HepG2 (cell line): ENCODE data around the gene MYO16. TPM values are rescaled to one million over a fixed set of nuclear protein-coding genes. Genes with fewer than 3 reads are reported as not detected.

Experiments used
- ATAC-seq: fragments of 200-7000 bp; cut with Tn5 transposase; 3 replicates; pipeline ENCODE4 v1.9.1; 2020; ENCODE audit warnings: mild to moderate bottlenecking, moderate library complexity
- BruUV-seq: library from RNA; stranded (reverse); fragments of 400-500 nt; replicated peaks from 2 replicates; lab custom pipeline; 2021; lab: Mats Ljungman, UMichigan
- CTCF ChIA-PET: fragments of 300-600 bp; formaldehyde crosslinking; extraction: SDS; loops from one replicate; lab custom pipeline; 2021; ENCODE audit warnings: low total read pairs, inconsistent platforms, low intra/inter-chr PET ratio; lab: Yijun Ruan, JAX
- POLR2A ChIA-PET: fragments of 350-600 bp; sonication (Branson Sonifier 250); formaldehyde crosslinking; loops from one replicate; lab custom pipeline; 2020; ENCODE audit warnings: antibody characterized with exemption, inconsistent platforms; lab: Yijun Ruan, JAX
- DNase-seq: peaks from one replicate; pipeline ENCODE4 v3.0.0-alpha.2; 2015; ENCODE audit warnings: low spot score
- FAIRE-seq: peaks from 3 replicates; lab custom pipeline; 2011; peaks lifted over from hg19 to GRCh38; lab: Jason Lieb, UNC
- H2AFZ ChIP-seq: one replicate; pipeline ENCODE4 v1.6.1; 2011; ENCODE audit warnings: low read length, inconsistent platforms
- H3K27ac ChIP-seq: fragments of 300-600 bp; 3 replicates; pipeline ENCODE4 v1.8.0; 2011; ENCODE audit warnings: mixed run types, mild to moderate bottlenecking, mixed read lengths, low read length, inconsistent platforms; ENCODE audit not compliant: insufficient read depth; ENCODE audit errors: extremely low read length
- H3K27me3 ChIP-seq, 2 experiments: fragments of 200-600 bp in 1 of 2; 2 replicates in 1 of 2; 3 replicates in 1 of 2; pipeline versions ENCODE4 v1.6.0 to v1.8.0; 2011; ENCODE audit warnings: low read length in 2 of 2, mild to moderate bottlenecking in 2 of 2, moderate library complexity in 2 of 2, inconsistent platforms in 1 of 2; ENCODE audit not compliant: insufficient read depth in 2 of 2, control insufficient read depth in 1 of 2
- H3K36me3 ChIP-seq, 2 experiments: fragments of 200-600 bp in 1 of 2; replicated peaks in 1 of 2; 2 replicates in 1 of 2; 3 replicates in 1 of 2; pipeline versions ENCODE4 v1.5.1 to v1.8.0; 2011; ENCODE audit warnings: low read length in 2 of 2, inconsistent platforms in 1 of 2; ENCODE audit not compliant: insufficient read depth in 2 of 2, control insufficient read depth in 1 of 2
- H3K4me1 ChIP-seq: 2 replicates; pipeline ENCODE4 v1.5.1; 2012; ENCODE audit warnings: low read length, inconsistent platforms; ENCODE audit not compliant: insufficient read depth
- H3K4me2 ChIP-seq: 2 replicates; pipeline ENCODE4 v1.6.0; 2011; ENCODE audit warnings: low read depth, low read length, inconsistent platforms
- H3K4me3 ChIP-seq, 3 experiments: fragments of 200-600 bp in 1 of 3; sonication (generic), shearing (Covaris generic) in 1 of 3; replicated peaks in 1 of 3; 2 replicates each; pipeline ENCODE4 v1.5.1; 2011 to 2016; ENCODE audit warnings: low read length in 3 of 3, inconsistent platforms in 2 of 3, low read depth in 2 of 3, mild to moderate bottlenecking in 2 of 3, control low read depth in 1 of 3, mixed read lengths in 1 of 3; ENCODE audit not compliant: insufficient read depth in 1 of 3
- H3K79me2 ChIP-seq: one replicate; pipeline ENCODE4 v1.6.1; 2011; ENCODE audit warnings: low read length, inconsistent platforms; ENCODE audit not compliant: insufficient read depth
- H3K9ac ChIP-seq: 2 replicates; pipeline ENCODE4 v1.6.0; 2011; ENCODE audit warnings: mild to moderate bottlenecking, low read depth, low read length, inconsistent platforms; ENCODE audit not compliant: insufficient read depth
- H3K9me3 ChIP-seq: 2 replicates; pipeline ENCODE4 v1.5.1; 2012; ENCODE audit warnings: mild to moderate bottlenecking, low read length
- H4K20me1 ChIP-seq: 2 replicates; pipeline ENCODE4 v1.6.0; 2011; ENCODE audit warnings: inconsistent platforms, mild to moderate bottlenecking, low read length, moderate library complexity; ENCODE audit not compliant: insufficient read depth
- CCDC6 ChIP-seq: sonication (generic); formaldehyde crosslinking; IDR thresholded peaks from 2 replicates; pipeline ENCODE4 v1.8.1; 2022; ENCODE audit warnings: mild to moderate bottlenecking, missing genetic modification reagents, moderate library complexity
- POGZ ChIP-seq: sonication (generic); formaldehyde crosslinking; IDR thresholded peaks from 2 replicates; pipeline ENCODE4 v1.4.0; 2020; ENCODE audit warnings: mild to moderate bottlenecking, missing genetic modification reagents
- TAF15 ChIP-seq: fragments of 200-400 bp; formaldehyde crosslinking; IDR thresholded peaks from one replicate; pipeline ENCODE4 v1.6.1; 2018; ENCODE audit warnings: mild to moderate bottlenecking, low read depth, low read length; ENCODE audit not compliant: poor library complexity, severe bottlenecking
- ZHX1 ChIP-seq: sonication (generic); formaldehyde crosslinking; IDR thresholded peaks from 2 replicates; pipeline ENCODE4 v1.8.1; 2022; ENCODE audit warnings: low read depth, mild to moderate bottlenecking, missing genetic modification reagents
- ZNF501 ChIP-seq: sonication (generic); formaldehyde crosslinking; IDR thresholded peaks from 2 replicates; pipeline ENCODE4 v1.5.1; 2020; ENCODE audit warnings: mild to moderate bottlenecking, moderate library complexity, missing genetic modification reagents
- WGBS: methylation state at CpG from one replicate; pipeline ENCODE4 v1.1.6; 2017; ENCODE audit warnings: low lambda C conversion rate; 5-methylcytosine and 5-hydroxymethylcytosine counted together
- in situ Hi-C: cut with HindIII; loops from 2 replicates; pipeline ENCODE4 v1.10.0; 2017; ENCODE audit warnings: low pct_unique_long_range_greater_than_20kb; ENCODE audit not compliant: extremely low pct_ligation_motif_present
- intact Hi-C: fragments of 100-400 bp; cut with micrococcal nuclease; formaldehyde crosslinking; loops from one replicate; pipeline ENCODE4 v1.10.0; 2022; ENCODE audit not compliant: unreplicated experiment
- polyA plus RNA-seq, 8 experiments: library from polyadenylated mRNA; depleted of rRNA in 3 of 8; stranded (reverse) in 7 of 8; unstranded in 1 of 8; fragments of >200 nt; fragmentation: Illumina TruSeq in 4 of 8; extraction: Trizol in 4 of 8; gene quantifications; 2 replicates each; pipeline versions ENCODE4 v1.2.1 to v1.2.3, GENCODE V29; 2011 to 2016; ENCODE audit warnings: low read depth in 4 of 8, missing spikeins in 1 of 8, mixed read lengths in 1 of 8; ENCODE audit not compliant: insufficient read depth in 1 of 8
- total RNA-seq, 5 experiments: library from RNA; depleted of rRNA; stranded (reverse); fragments of >200 nt; fragmentation: Illumina TruSeq; extraction: Trizol; gene quantifications; 2 replicates each; pipeline ENCODE4 v1.2.3, GENCODE V29; 2016; ENCODE audit warnings: low read depth in 1 of 5
- TF ChIP-seq, protein P1 (sequence below): sonication (generic); formaldehyde crosslinking; IDR thresholded peaks from 2 replicates; pipeline ENCODE4 v1.4.0; 2020; ENCODE audit warnings: missing genetic modification reagents

Gene MYO16
- total and polyA plus RNA-seq, 2 of the 13 experiments (the other 11 are each of a cell fraction or from before 2014, with no cell fraction given) = not detected

GRCh38 chr13:108618233-108618632 is 11.2 kb upstream of the MYO16 start:
- H3K79me2 ChIP-seq = no peaks in the 10 kb centered on the region
- H3K9me3 ChIP-seq = peaks cover 65% of the 10 kb centered on the region
- no TSS peak for BruUV-seq
- POLR2A ChIA-PET = no interaction called here
- no peak for DNase-seq
- CTCF ChIA-PET = no interaction called here
- no peak for FAIRE-seq
- no peak overlapping the region for H2AFZ ChIP-seq
- no peaks in the 10 kb centered on the region for H3K4me1 ChIP-seq
- H3K36me3 ChIP-seq = no peaks in the 10 kb centered on the region
- WGBS = 17% methylated on average over 1 of the region's 1 CpG
- intact Hi-C loops = no loop called here
- in situ Hi-C loops = no loop called here
- H3K4me2 ChIP-seq = no peak overlapping the region
- TF ChIP-seq POGZ (no peak), TAF15 (no peak), ZNF501 (CRISPR knock-in tag) (no peak), ZHX1 (CRISPR knock-in tag) (no peak), CCDC6 (CRISPR knock-in tag) (no peak)
- TF ChIP-seq, protein P1, sequence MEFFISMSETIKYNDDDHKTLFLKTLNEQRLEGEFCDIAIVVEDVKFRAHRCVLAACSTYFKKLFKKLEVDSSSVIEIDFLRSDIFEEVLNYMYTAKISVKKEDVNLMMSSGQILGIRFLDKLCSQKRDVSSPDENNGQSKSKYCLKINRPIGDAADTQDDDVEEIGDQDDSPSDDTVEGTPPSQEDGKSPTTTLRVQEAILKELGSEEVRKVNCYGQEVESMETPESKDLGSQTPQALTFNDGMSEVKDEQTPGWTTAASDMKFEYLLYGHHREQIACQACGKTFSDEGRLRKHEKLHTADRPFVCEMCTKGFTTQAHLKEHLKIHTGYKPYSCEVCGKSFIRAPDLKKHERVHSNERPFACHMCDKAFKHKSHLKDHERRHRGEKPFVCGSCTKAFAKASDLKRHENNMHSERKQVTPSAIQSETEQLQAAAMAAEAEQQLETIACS = no peak
- no peak overlapping the region for H3K27ac ChIP-seq
- ATAC-seq = no peak
- H3K27me3 ChIP-seq = no peaks in the 10 kb centered on the region
- H3K4me3 ChIP-seq = no peak overlapping the region
- H4K20me1 ChIP-seq = no peaks in the 10 kb centered on the region
- H3K9ac ChIP-seq = no peak overlapping the region
